ENCODE results near the gene FAM241B.
A peak's percentile ranks its signal among the peaks of the same experiment; 100 is the strongest.

FAM241B gene

GRCh38 chr10:69649786-69650550 is 19.9 kb downstream of the FAM241B start:
- no peak for DNase-seq

GRCh38 chr10:69650589-69651261 is 20.7 kb downstream of the FAM241B start:
- DNase-seq: no peak

GRCh38 chr10:69651362-69651761 is 21.3 kb downstream of the FAM241B start:
- DNase-seq: no peak

- no peak for DNase-seq
These were observed 22.2 kb downstream of the FAM241B start for GRCh38 chr10:69652111-69652856.

DNA sequence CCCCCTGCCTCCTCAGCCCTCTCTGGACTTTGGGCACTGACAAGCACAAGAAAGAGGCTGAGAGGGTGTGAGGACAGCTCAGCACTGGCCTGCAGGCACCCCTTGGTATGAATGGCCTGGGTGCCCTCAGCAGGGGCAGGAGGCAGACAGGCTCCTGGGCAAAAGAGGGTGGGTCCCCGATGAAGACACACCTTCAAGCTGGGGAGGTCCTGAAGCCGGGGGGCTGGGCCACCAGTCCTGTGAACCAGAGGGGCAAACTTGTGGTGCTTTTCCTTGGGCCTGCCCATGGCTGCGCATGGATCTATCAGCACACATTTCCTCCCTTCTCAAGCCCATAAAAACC is 22.8 kb downstream of the FAM241B start:
- no peak for DNase-seq

- no peak for DNase-seq
These were observed 23.5 kb downstream of the FAM241B start for GRCh38 chr10:69653561-69653960.

- no peak for DNase-seq
These were observed 25.2 kb downstream of the FAM241B start for GRCh38 chr10:69655124-69655867.

GRCh38 chr10:69655868-69656555 is 26.0 kb downstream of the FAM241B start:
- no peak for DNase-seq

- DNase-seq: no peak
These were observed 26.8 kb downstream of the FAM241B start for GRCh38 chr10:69656742-69657269.

DNA sequence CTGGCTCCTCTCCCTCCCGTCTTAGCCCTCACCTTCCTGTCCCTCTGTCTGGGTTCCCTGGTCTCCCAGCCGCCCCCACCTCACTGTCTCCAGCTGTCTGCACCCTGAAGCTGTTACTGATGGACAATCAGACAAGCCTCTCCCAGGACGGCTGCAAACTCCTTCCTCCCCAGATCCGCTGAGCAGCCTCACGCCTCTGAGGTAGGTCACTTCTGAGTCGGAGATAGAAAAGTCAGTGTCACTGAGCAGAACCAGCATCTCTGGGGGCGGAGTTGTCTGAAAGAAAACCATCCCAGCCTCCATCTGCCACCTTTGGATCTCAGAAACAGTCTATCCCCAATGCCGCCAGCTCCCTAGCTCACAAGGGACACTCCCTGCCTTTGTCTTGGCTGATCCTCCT is 27.4 kb downstream of the FAM241B start:
- DNase-seq: no peak

- DNase-seq: no peak
These were observed 27.8 kb downstream of the FAM241B start for GRCh38 chr10:69657866-69658265.

DNA sequence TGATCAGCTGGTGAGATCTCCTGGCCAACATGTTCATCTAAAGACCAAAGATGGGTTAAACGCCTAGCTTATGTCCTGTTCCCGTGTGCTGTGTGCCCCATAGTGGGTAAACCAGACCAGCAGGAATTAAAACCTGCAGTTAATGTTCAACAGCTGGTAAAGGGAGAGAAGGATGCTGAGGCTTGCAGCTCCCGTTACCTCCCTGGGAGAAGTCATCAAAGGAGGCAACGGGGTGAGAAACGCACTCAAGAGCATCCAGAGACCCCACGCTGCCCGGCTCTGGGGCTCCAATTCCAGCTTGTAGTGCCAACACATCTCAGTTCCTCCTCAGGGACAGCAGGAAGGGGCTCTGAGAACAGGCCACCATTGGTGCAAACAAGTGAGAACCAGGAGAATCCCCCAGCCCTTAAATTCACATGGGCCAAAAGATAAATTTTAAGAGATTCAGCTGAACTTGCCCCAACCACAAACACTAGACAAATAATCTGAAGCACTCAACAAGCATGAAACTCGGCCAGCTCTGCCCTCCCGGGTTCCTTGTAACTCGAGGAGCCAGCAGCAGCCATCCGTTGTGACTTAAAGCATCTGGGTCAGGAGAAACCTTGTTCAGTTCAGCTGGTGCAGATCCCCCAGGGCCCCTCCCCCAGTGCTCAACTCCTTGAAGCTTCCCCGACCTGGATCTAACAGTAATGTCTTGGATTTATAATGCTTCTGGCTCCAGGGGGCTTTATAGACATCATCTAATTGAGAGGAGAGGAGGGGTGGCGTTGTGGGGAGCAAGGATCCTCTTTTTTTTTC is 29.4 kb downstream of the FAM241B start:
- DNase-seq: peak; percentile 11

DNA sequence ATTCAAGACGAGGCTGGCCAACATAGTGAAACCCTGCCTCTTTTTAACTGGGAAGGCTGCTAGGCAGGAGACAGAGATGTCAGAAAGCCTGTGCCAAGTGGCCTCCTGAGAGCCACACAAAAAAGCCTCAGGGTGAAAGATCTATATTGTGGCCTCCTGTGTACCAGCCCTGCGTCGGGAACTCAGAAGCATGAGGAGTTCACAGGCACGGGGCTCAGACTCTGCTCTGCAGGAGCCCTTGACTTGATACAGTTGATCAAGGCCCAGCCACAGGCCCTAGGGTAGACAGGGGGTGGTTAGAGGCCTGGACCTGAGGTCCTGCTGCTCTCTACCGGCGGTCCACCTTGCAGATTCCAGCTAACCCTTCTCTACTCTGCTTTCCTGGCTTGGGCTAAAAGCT is 30.2 kb downstream of the FAM241B start:
- no peak for DNase-seq

DNA sequence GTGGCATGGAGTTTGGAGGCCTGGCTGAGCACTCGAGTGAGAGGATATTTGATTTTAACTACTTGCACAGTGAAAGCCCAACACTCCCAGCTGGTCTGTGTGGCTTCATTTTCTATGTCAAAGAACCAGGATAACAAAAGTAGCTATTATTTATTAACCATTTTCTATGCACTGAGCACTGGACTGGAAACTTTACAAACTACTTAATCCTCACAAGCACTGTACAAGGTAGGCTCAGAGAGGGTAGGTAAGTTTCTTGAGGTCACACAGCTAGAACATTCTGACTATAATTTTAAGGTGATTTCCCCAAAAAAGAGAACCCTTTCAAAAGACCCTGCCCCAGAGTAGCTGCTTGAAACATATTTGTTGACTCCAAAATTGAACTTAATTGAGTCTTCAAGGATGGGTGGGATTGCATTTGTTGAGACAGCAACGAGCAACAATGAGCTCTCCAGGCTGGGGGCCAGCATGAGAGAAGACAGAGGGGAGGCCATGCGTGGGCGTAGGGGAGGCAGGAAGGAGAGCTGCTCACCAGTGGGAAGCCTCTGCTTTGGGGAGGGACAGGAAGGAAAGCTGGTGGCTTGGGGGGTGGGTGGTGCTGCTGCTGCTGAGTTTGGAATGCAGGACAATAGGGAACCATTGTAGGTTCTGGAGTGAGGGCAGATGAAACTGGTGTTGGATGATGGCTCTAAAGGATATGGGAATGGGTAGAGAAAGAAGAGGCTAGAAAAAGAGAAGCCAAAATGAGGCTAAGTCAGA is 31.5 kb downstream of the FAM241B start:
- DNase-seq: no peak

- no peak for DNase-seq
These were observed 32.3 kb downstream of the FAM241B start for GRCh38 chr10:69662173-69662877.

DNA sequence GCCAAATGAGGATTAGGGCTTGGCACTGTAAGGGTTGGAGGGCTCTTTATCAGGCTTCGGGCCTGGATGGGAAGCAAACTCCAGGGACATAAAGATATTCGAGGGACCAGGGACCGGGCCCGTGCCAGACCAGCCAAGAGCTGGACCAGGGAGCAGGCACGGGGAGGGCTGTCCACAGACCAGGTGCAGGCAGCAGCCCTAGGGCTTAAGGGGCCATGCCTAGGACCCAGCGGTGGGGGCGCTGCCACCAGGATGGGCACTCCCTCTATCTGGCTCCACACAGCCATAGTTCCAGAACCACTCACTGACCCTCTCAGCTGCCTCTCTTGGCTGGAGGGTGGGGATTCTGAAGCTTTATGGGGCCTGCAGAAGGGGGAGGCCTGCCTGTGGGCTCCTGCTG is 32.9 kb downstream of the FAM241B start:
- no peak for DNase-seq

- DNase-seq: peak; percentile 19
These were observed 33.4 kb downstream of the FAM241B start for GRCh38 chr10:69663369-69663947.

DNA sequence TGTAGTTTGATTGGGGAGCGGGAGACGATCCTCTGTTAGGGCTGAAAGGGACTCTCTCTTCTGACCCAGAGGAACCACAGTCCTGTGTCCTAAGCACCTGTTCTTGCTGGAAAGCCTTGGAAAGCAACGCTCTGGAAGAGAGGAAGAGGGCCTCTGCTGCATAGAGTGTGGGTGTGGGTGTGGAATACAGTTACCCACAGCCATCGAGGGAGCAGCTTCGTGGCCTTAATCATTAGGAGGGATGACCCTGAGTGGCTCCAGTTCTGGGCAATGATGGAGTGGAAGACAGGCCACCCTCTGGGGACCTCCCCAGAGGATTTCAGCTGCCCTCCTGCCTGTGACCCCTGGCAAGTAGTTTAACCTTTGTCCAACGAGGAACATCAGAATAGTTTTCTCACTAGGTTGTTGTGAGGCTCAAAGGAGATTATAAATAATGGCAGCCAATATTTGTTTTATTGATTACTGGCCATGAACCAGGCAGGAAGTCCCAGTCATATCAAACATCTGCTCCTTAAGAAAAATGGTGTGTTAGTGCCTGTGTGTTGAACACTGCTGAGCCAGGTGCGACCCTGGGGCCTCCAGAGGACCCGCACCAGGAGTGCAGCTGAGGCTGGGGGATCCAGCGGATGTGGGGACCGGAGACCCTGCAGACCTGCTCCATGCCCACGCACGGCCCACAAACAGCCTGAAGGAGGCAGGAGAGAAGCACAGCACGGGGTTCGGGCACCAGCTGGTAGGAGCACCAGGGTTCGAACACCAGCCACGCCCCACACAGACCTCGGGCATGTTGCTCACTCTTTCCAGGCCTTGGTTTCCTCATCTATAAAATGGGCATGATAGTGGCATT is 35.6 kb downstream of the FAM241B start:
- DNase-seq: no peak

- DNase-seq: no peak
These were observed 36.7 kb downstream of the FAM241B start for GRCh38 chr10:69666756-69667155.
